Subcutaneous adipose tissue (tissue), 4 donors: ENCODE data around the gene VLDLR. TPM values are rescaled to one million over a fixed set of nuclear protein-coding genes. Genes with fewer than 3 reads are reported as not detected.

Experiments used
- total RNA-seq, 4 donors: library from RNA; depleted of rRNA; stranded (reverse); fragments of >200 nt; gene quantifications; one replicate each; pipeline ENCODE4 v1.1.0, GENCODE V29; 2016
- TF ChIP-seq, protein P1 (sequence below): fragments of 450-650 bp; IDR thresholded peaks from one replicate; pipeline ENCODE4 v1.5.1; 2016; ENCODE audit warnings: low read depth, mild to moderate bottlenecking, control low read depth, antibody characterized with exemption, moderate library complexity

Gene VLDLR
- total RNA-seq, 4 donors from 2014 or later, result 8.8 to 16.0 (median 14.2) TPM

DNA sequence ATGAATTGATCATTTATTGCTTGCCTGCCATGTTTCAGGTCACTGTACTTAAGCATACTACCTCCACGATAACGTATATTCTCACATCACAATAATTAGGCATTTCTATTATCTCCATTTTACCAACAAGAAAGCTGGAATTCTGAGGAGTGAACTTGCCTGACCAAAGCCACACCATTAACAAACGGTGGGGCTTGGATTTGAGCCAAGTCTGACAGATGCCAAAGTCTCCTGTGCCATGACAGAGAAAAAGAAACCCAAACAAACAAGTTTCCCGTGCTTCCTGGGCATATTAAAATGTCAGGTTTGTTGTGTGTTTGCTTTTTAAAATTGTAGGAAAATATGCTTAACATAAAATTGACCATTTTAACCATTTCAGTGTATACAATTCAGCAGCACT, 54.9 kb downstream of the VLDLR start:
- TF ChIP-seq, protein P1, sequence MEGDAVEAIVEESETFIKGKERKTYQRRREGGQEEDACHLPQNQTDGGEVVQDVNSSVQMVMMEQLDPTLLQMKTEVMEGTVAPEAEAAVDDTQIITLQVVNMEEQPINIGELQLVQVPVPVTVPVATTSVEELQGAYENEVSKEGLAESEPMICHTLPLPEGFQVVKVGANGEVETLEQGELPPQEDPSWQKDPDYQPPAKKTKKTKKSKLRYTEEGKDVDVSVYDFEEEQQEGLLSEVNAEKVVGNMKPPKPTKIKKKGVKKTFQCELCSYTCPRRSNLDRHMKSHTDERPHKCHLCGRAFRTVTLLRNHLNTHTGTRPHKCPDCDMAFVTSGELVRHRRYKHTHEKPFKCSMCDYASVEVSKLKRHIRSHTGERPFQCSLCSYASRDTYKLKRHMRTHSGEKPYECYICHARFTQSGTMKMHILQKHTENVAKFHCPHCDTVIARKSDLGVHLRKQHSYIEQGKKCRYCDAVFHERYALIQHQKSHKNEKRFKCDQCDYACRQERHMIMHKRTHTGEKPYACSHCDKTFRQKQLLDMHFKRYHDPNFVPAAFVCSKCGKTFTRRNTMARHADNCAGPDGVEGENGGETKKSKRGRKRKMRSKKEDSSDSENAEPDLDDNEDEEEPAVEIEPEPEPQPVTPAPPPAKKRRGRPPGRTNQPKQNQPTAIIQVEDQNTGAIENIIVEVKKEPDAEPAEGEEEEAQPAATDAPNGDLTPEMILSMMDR, result no peak

DNA sequence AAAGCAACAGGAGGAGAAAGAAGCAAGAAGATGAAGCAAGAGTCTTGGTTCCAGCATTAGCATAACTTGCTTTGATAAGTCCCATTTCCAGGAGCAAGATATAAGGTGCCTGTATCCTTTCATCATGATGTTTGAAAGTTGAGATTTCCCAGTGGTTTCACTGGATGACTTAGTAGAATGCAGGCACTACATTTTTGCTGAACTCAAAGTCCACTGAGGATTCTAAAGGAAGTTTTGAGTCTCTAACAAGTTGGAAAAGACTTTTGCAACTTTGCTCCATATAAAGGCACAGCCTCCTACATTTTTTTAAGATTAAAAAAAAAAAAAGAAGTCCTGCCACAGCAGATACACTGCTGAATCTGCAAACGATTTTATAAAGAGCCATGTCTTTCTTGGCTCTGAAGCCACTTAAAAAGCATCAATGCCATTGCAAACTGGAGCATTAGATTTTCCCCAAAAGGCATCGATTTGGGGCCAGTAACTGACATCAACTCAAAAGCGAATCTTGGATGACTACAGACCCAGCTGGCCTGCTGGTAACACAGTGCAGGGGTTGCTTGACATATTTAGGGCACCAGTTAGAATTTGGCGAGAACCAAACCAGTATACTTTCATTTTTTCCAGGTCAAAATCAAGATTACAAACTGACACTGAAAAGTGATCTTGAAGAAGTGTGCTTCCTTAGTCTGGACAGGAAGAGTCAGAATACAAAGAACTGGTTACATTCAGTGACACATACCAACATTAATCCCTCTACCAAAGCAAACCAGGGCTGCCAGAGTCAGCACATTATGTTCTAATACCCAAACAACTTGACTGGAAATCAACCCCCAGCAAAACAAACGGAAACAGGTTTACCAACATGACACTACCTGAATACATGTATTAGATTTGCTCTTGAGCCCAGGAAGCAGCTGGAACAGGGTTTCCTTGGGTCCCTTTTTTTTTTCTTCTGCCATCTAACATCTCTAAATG, 56.6 kb downstream of the VLDLR start:
- TF ChIP-seq, protein P1, result no peak

DNA sequence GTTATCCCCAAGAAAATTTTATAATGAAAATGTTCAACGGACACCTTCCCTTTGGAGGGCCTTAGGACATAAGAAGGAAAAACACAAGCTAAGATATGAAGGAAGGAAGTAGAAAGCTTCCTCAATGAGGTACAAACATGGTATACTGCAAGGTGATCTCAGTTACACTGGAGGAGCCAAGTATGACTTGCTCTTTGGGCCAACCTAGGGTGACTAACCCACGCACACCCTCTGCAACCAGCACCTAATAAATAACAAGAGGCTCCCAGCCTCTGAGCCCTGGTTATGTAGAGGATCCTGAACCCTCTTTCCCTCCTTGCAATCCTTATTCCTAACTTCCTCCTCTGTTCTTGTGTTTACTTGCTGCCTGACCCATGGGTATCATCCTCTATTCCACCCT, 57.4 kb downstream of the VLDLR start:
- TF ChIP-seq, protein P1, result no peak

DNA sequence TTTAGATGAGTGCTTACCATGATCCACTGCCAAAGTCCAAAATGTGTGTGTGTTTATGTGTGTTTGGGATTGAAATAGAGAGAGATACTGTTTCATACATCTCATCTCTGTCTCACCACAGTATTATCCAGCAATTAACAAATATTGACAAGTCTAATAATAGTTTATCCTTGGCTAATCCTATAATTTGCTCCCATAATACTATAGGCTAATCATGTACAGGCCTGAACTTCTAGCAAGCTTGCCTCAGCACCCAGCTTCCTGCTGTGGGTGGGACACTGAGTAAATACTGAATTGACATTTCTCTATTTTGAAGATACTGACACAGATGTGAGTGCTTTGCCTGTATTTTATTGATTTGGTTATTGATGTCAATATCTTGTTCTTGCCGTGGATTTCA, 60.4 kb downstream of the VLDLR start:
- TF ChIP-seq, protein P1, result no peak

DNA sequence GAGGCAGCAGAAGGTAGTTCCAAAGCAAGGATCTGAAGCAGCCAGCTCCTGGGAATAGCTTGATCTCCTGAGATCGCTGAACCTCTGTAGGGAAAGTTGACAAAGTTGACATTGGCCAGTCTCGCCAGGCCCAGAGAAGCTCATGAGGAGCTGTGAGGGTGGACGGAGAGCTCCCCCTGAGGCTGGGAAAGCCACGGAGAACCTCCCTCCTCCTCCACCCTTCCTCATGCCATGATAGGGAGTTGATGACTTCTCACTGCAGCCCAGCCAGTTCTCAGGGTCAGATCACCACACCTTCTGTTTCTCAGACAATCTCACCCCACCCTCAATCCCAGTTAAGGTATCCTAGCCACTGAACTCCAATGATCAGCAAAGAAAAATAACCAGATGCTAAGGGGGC, 65.3 kb downstream of the VLDLR start:
- TF ChIP-seq, protein P1, result no peak

DNA sequence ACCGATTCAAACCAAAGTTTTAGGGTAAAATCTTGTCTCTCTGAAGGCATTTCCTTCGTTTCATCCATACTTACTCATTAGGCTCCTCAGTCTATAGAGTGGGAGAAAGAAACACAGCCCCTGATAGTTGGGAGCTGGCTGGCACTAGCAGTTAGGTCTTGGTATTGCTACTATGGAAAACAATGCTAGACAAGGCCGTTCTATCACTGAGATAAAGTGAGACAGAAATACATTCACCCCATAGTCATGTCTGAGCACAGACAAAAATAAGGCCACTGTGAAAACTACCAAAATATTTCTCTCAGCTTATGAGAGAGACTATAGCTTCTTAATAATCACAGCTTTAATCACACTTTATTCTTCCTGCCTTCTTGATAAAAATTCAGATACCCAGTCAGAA, 67.0 kb downstream of the VLDLR start:
- TF ChIP-seq, protein P1, result no peak

DNA sequence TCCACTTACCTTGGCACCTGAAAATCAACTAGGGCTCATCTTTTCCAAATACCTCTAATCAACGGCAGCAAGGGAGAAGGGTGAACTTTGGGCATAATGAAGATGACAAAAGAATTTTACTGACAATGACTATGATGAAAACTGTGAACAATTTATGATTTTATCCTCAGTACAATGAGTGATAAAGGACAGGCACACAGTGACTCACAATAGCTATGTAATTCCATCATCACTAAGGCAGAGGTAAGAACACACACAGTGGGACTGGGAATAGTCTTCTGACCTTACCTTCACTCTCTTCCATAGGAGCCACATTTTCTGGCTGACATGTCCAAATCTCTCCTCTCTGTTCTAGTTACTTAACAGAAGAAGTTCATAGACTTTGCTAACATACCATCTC, 69.6 kb downstream of the VLDLR start:
- TF ChIP-seq, protein P1, result no peak
